Activated CD8-positive, alpha-beta memory T cell treated with anti-CD3 and anti-CD28 coated beads for 36 hours (primary cell): ENCODE measurements around the gene TMEM202. TPM values are rescaled to one million over a fixed set of nuclear protein-coding genes. Genes with fewer than 3 reads are reported as not detected.
"Not testable (repeated sequence)": the region's sequence is repeated elsewhere in the genome, so short reads cannot be mapped to it uniquely, and the experiment has no call there.

Source experiments
- CTCF ChIA-PET: fragments of 350-600 bp; sonication (Branson Sonifier 250); formaldehyde crosslinking; loops from one replicate; lab custom pipeline; 2021; ENCODE audit warnings: antibody characterized with exemption; lab: Charles Lee
- POLR2A ChIA-PET: fragments of 350-600 bp; sonication (Branson Sonifier 250); formaldehyde crosslinking; loops from one replicate; lab custom pipeline; 2021; ENCODE audit warnings: antibody characterized with exemption; lab: Charles Lee
- total RNA-seq, 2 experiments: library from RNA; stranded (reverse); gene quantifications; one replicate each; pipeline ENCODE4 v1.2.3, GENCODE V29; 2021

The TMEM202 gene
- total RNA-seq, result not detected

- POLR2A ChIA-PET, result no interaction called here
- CTCF ChIA-PET, result no interaction called here
These were observed at the start of gene TMEM202 for GRCh38 chr15:72397796-72398588. TSS of gene TMEM202 (plus strand) at chr15:72398305. CDS start at chr15:72398327, 22 bp downstream.

GRCh38 chr15:72353266-72353665, 44.8 kb upstream of the TMEM202 start:
- CTCF ChIA-PET, result no interaction called here

GRCh38 chr15:72354496-72354895, 43.6 kb upstream of the TMEM202 start:
- POLR2A ChIA-PET, result no interaction called here

More at GRCh38 chr15:72353266-72353665, 44.8 kb upstream of the TMEM202 start:
- POLR2A ChIA-PET, result no interaction called here

GRCh38 chr15:72358121-72358520, 40.0 kb upstream of the TMEM202 start:
- ChIA-PET POLR2A (no interaction called here), CTCF (no interaction called here)

More at GRCh38 chr15:72354496-72354895, 43.6 kb upstream of the TMEM202 start:
- CTCF ChIA-PET, result interaction anchor here (1.3 kb wide), 1 partner anchor 42 kb away, joined by 3 read pairs; no protein-coding TSS in a partner anchor

GRCh38 chr15:72358650-72359171, 39.4 kb upstream of the TMEM202 start:
- ChIA-PET POLR2A (no interaction called here), CTCF (no interaction called here)

GRCh38 chr15:72361176-72361575, 36.9 kb upstream of the TMEM202 start:
- POLR2A ChIA-PET, result no interaction called here

GRCh38 chr15:72365844-72366243, 32.3 kb upstream of the TMEM202 start:
- CTCF ChIA-PET, result no interaction called here
- POLR2A ChIA-PET, result interaction anchor here (0.6 to 2.6 kb wide), 3 partner anchors 9 to 185 kb away, joined by 3 to 9 read pairs (median 8); partner anchors contain the start of gene HEXA

More at GRCh38 chr15:72361176-72361575, 36.9 kb upstream of the TMEM202 start:
- CTCF ChIA-PET, result no interaction called here

GRCh38 chr15:72368325-72368724, 29.8 kb upstream of the TMEM202 start:
- CTCF ChIA-PET, result no interaction called here
- POLR2A ChIA-PET, result no interaction called here

GRCh38 chr15:72368899-72369298, 29.2 kb upstream of the TMEM202 start:
- POLR2A ChIA-PET, result no interaction called here
- CTCF ChIA-PET, result no interaction called here

GRCh38 chr15:72369964-72370363, 28.1 kb upstream of the TMEM202 start:
- CTCF ChIA-PET, result no interaction called here
- POLR2A ChIA-PET, result no interaction called here

- POLR2A ChIA-PET, result no interaction called here
These were observed 25.7 kb upstream of the TMEM202 start for GRCh38 chr15:72372361-72372760.

GRCh38 chr15:72375501-72375845, 22.6 kb upstream of the TMEM202 start:
- ChIA-PET CTCF (interaction anchor here (1.0 to 1.7 kb wide), 3 partner anchors 23 to 158 kb away, joined by 3 to 4 read pairs (median 4); no protein-coding TSS in a partner anchor), POLR2A (interaction anchor here (0.5 to 2.8 kb wide), 8 partner anchors 9 to 145 kb away, joined by 3 to 10 read pairs (median 5); no protein-coding TSS in a partner anchor)

More at GRCh38 chr15:72372361-72372760, 25.7 kb upstream of the TMEM202 start:
- CTCF ChIA-PET, result no interaction called here

- POLR2A ChIA-PET, result interaction anchor here (0.5 to 2.8 kb wide), 9 partner anchors 9 to 146 kb away, joined by 3 to 10 read pairs (median 4); no protein-coding TSS in a partner anchor
- CTCF ChIA-PET, result interaction anchor here (1.0 to 1.7 kb wide), 3 partner anchors 24 to 157 kb away, joined by 3 to 4 read pairs (median 4); no protein-coding TSS in a partner anchor
These were observed 22.1 kb upstream of the TMEM202 start, which contains the start of gene HEXA for GRCh38 chr15:72375846-72376581. TSS of gene HEXA (minus strand) at chr15:72376014. CDS start at chr15:72375972, 42 bp downstream.

GRCh38 chr15:72377331-72377730, 20.8 kb upstream of the TMEM202 start:
- CTCF ChIA-PET, result interaction anchor here (1.0 kb wide), 1 partner anchor 294 kb away, joined by 3 read pairs; no protein-coding TSS in a partner anchor

GRCh38 chr15:72379106-72379505, 19.0 kb upstream of the TMEM202 start:
- CTCF ChIA-PET, result interaction anchor here (1.3 kb wide), 1 partner anchor 10 kb away, joined by 3 read pairs; no protein-coding TSS in a partner anchor
- POLR2A ChIA-PET, result not testable (repeated sequence)

More at GRCh38 chr15:72377331-72377730, 20.8 kb upstream of the TMEM202 start:
- POLR2A ChIA-PET, result interaction anchor here (1.7 kb wide), 1 partner anchor 104 kb away, joined by 4 read pairs; no protein-coding TSS in a partner anchor

- POLR2A ChIA-PET, result no interaction called here
These were observed 18.2 kb upstream of the TMEM202 start for GRCh38 chr15:72379856-72380430.

GRCh38 chr15:72380743-72381142, 17.4 kb upstream of the TMEM202 start:
- ChIA-PET POLR2A (no interaction called here), CTCF (no interaction called here)

More at GRCh38 chr15:72379856-72380430, 18.2 kb upstream of the TMEM202 start:
- CTCF ChIA-PET, result interaction anchor here (1.3 kb wide), 1 partner anchor 9 kb away, joined by 3 read pairs; no protein-coding TSS in a partner anchor

- ChIA-PET POLR2A (no interaction called here), CTCF (no interaction called here)
These were observed 16.0 kb upstream of the TMEM202 start for GRCh38 chr15:72382146-72382545.

- ChIA-PET POLR2A (no interaction called here), CTCF (no interaction called here)
These were observed 10.4 kb upstream of the TMEM202 start for GRCh38 chr15:72387741-72388140.
